Lung (tissue), 12 donors: Measurements from ENCODE around the gene PEX11G. TPM values are rescaled to one million over a fixed set of nuclear protein-coding genes. Genes with fewer than 3 reads are reported as not detected.

Experiments used
- ATAC-seq: fragments of 200-7000 bp; cut with Tn5 transposase; one replicate; pipeline ENCODE4 v1.9.1; 2020; ENCODE audit warnings: moderate number of reproducible peaks; ENCODE audit not compliant: insufficient read depth, low FRiP score
- DNase-seq, 3 donors: peaks; one replicate each; pipeline ENCODE4 v3.0.0-alpha.2; 2013 to 2017
- H3K27ac ChIP-seq, 2 donors: one replicate each; pipeline ENCODE4 v1.5.1; 2013; ENCODE audit warnings: mild to moderate bottlenecking in 2 of 2, moderate library complexity in 2 of 2, control low read depth in 1 of 2, inconsistent platforms in 1 of 2, low read depth in 1 of 2, low read length in 1 of 2
- H3K27me3 ChIP-seq, 3 donors: one replicate each; pipeline ENCODE4 v1.5.1; 2013; ENCODE audit warnings: low read length in 2 of 3; ENCODE audit not compliant: control insufficient read depth in 3 of 3, insufficient read depth in 3 of 3
- H3K36me3 ChIP-seq, 4 donors: one replicate each; pipeline ENCODE4 v1.5.1; 2013; ENCODE audit warnings: low read length in 4 of 4, mild to moderate bottlenecking in 1 of 4, moderate library complexity in 1 of 4; ENCODE audit not compliant: control insufficient read depth in 4 of 4, insufficient read depth in 4 of 4
- H3K4me1 ChIP-seq, 5 donors: one replicate each; pipeline ENCODE4 v1.5.1; 2013; ENCODE audit warnings: low read length in 5 of 5, mild to moderate bottlenecking in 2 of 5, moderate library complexity in 1 of 5; ENCODE audit not compliant: control insufficient read depth in 5 of 5, insufficient read depth in 5 of 5
- H3K4me3 ChIP-seq: one replicate; pipeline ENCODE4 v1.5.1; 2013; ENCODE audit warnings: mild to moderate bottlenecking, control low read depth, moderate library complexity
- H3K9ac ChIP-seq, 2 donors: one replicate each; pipeline ENCODE4 v1.5.1; 2013; ENCODE audit warnings: low read length in 2 of 2, control low read depth in 1 of 2; ENCODE audit not compliant: insufficient read depth in 1 of 2
- H3K9me3 ChIP-seq, 4 donors: one replicate each; pipeline ENCODE4 v1.5.1; 2013; ENCODE audit warnings: low read length in 3 of 4, mild to moderate bottlenecking in 1 of 4, moderate library complexity in 1 of 4; ENCODE audit not compliant: control insufficient read depth in 4 of 4, insufficient read depth in 3 of 4
- WGBS, 2 donors: extraction: QIAGEN DNeasy Blood & Tissue Kit; methylation state at CpG; one replicate each; pipeline ENCODE4 v1.1.7; 2013; 5-methylcytosine and 5-hydroxymethylcytosine counted together
- polyA plus RNA-seq, 2 donors: library from polyadenylated mRNA; stranded (reverse); fragments of 200-250 nt; gene quantifications; one replicate each; pipeline ENCODE4 v1.2.1, GENCODE V29; 2013
- total RNA-seq, 2 donors: library from RNA; depleted of rRNA in 1 of 2; stranded (reverse); fragments of >200 nt in 1 of 2; gene quantifications; one replicate each; pipeline ENCODE4 v1.2.1, GENCODE V29; 2014 to 2021
- TF ChIP-seq, protein P1 (sequence below): IDR thresholded peaks from 2 replicates; pipeline ENCODE4 v1.5.1; 2012; ENCODE audit warnings: mild to moderate bottlenecking; ENCODE audit errors: control extremely low read depth, extremely low read depth
- donor health status: control.
- donor health status: control.
- donor health status: Bipolar disorder and iron deficiency.
- donor health status: healthy.
- donor health status: DM: yes; HTN: yes; CAD: no.

PEX11G gene
- total and polyA plus RNA-seq, 4 donors = 4.1 to 11.1 (median 7.5) TPM

DNA sequence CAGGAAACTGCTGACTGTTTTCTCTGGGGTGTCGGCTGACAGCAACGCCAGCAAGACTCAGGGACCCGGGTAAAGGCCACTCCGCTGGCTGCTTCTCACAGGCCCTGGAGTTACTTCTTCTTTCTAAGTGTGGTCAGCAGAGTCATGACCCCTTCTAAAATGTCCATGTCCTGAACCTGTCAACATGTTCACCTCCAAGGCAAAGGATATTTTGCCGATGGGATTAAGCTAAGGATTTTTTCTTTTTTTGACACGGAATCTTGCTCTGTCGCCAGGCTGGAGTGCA lies 7.9 kb downstream of the PEX11G start:
- no peak for ATAC-seq
- no peak overlapping the region for H3K9ac ChIP-seq

DNA sequence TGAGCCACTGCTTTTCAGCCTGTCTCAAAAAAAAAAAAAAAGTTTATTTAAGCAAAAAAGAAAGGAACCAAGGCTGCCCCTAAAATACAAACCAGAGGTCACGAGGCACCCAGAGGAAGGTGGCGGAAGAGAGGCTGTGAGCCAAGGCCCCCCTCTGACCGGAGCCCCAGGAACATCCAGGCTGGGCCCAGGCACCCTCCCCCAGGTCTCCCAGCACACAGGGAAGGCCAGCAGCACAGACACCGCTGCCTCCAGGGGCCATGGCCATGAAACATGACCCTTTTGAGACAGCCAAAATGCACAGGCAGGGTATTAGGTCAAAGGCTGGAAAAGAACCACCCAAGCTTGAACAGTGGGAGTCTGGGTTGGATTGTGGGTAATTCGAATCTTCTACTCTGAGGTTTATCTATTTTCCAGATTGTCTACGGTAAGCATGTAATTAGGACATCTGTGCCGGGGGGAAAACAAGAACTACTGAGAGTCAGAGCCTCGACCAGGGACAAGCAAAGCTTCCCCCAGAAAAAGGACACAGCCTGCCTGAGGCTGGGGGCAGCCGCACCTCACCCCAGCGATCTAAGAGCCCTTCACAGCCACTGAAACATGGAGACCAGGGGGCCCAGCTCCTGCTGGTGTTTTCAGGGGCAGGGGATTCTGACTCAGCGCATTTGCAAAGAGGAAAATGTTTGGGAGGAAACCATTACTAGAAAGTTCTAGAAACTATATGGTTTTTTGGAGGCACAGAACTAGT lies 8.4 kb downstream of the PEX11G start:
- no peaks in the 10 kb centered on the region for H3K27me3 ChIP-seq
- no peaks in the 10 kb centered on the region for H3K9me3 ChIP-seq
- H3K4me1 ChIP-seq = peaks cover 0 to 11% (median 0%) of the 10 kb centered on the region in 5 donors
- WGBS, 2 donors = 61 to 72% methylated on average over 11 of the region's 11 CpGs
- peaks cover 0 to 3% (median 0%) of the 10 kb centered on the region in 4 donors for H3K36me3 ChIP-seq
- H3K4me3 ChIP-seq = no peak overlapping the region
- H3K27ac ChIP-seq = peak overlapping the region in 1 of 2 donors; percentile 73
- DNase-seq (no peak), ATAC-seq (no peak)
- no peak overlapping the region for H3K9ac ChIP-seq
- TF ChIP-seq, protein P1, sequence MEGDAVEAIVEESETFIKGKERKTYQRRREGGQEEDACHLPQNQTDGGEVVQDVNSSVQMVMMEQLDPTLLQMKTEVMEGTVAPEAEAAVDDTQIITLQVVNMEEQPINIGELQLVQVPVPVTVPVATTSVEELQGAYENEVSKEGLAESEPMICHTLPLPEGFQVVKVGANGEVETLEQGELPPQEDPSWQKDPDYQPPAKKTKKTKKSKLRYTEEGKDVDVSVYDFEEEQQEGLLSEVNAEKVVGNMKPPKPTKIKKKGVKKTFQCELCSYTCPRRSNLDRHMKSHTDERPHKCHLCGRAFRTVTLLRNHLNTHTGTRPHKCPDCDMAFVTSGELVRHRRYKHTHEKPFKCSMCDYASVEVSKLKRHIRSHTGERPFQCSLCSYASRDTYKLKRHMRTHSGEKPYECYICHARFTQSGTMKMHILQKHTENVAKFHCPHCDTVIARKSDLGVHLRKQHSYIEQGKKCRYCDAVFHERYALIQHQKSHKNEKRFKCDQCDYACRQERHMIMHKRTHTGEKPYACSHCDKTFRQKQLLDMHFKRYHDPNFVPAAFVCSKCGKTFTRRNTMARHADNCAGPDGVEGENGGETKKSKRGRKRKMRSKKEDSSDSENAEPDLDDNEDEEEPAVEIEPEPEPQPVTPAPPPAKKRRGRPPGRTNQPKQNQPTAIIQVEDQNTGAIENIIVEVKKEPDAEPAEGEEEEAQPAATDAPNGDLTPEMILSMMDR = no peak

More for the DNA sequence above, 7.9 kb downstream of the PEX11G start:
- Histone ChIP-seq H3K27me3 (no peaks in the 10 kb centered on the region), H3K4me3 (no peak overlapping the region), H3K27ac (no peak overlapping the region), H3K4me1 (peaks cover 0 to 11% (median 0%) of the 10 kb centered on the region in 5 donors), H3K36me3 (peaks cover 0 to 2% (median 0%) of the 10 kb centered on the region in 4 donors), H3K9me3 (no peaks in the 10 kb centered on the region)
- TF ChIP-seq, protein P1 = no peak
- WGBS, 2 donors = 74 to 85% methylated on average over 7 of the region's 7 CpGs
- no peak for DNase-seq

DNA sequence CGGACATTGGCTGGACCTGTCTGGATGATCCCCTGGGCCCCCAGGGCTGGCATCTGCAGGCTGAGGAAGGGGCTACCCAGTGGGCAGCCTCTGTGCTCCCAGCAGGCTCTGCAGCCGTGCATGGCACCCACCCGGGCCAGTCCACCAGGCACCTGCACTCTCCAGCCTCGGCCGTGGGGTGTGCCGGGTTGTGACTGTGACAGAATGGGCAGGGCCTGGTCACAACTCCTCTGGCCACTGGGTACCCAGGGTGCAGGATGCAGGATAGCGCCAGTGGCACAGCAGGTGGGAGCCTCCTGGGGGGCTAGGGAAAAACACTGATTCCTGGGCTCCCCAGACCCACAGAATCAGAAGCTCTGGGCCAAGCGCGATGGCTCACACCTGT lies 10.0 kb downstream of the PEX11G start:
- 89 to 92% methylated on average over 9 of the region's 9 CpGs for WGBS, 2 donors
- H3K27ac ChIP-seq = no peak overlapping the region
- no peak overlapping the region for H3K9ac ChIP-seq
- H3K4me3 ChIP-seq = no peak overlapping the region
- DNase-seq (no peak), ATAC-seq (no peak)
- H3K4me1 ChIP-seq = peaks cover 0 to 11% (median 0%) of the 10 kb centered on the region in 5 donors
- no peaks in the 10 kb centered on the region for H3K27me3 ChIP-seq
- H3K36me3 ChIP-seq = peaks cover 0 to 4% (median 0%) of the 10 kb centered on the region in 4 donors
- TF ChIP-seq, protein P1 = no peak
- H3K9me3 ChIP-seq = no peaks in the 10 kb centered on the region
